Measurements from ENCODE around the gene CACNA1C.

The CACNA1C gene

DNA sequence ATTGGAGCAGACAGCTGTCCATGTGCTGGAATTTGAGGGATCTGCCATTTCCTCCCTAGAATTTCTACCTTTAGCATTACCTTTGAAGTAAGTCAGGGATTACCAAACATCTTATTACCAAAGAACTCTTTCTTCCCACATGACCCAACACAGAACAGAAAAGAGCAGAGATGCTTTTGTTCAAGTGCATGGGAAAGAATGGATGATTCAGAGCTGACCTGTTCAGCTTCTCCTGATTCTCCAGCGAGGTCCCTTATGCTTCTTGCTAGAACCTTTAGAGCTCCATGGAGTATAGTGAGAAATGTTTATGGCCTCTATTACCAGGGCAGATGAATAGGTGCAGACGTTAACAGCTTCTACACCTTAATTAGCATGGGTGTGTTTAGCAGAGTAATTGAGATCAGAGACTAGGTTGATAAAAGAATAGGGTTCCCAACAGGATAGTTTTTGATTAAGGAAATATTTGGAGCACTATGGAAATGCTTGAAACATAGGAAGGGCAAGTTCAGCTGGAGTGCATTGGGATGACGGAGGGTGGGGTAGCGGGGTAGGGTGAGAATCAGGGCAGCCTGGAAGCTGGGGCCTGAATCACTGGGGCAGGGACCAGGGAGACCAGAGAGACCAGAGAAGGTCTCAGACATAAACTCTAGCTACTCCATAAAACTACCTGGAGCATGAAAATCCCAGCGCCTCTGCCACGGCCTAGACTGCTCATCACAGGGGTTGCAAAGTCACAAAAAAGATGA lies 223.7 kb downstream of the CACNA1C start:
- H3K4me3 ChIP-seq (ENCODE audit: low read length) = no peak overlapping the region
- no peaks in the 10 kb centered on the region for H3K36me3 ChIP-seq (ENCODE audit: control insufficient read depth, low read length)
- H3K4me1 ChIP-seq (ENCODE audit: control insufficient read depth, low read length) = no peaks in the 10 kb centered on the region
- no peaks in the 10 kb centered on the region for H3K27me3 ChIP-seq (ENCODE audit: control insufficient read depth, low read length)
- no peaks in the 10 kb centered on the region for H4K20me1 ChIP-seq (ENCODE audit: control insufficient read depth, insufficient read depth, low read depth, low read length)
- TF ChIP-seq, protein P1, sequence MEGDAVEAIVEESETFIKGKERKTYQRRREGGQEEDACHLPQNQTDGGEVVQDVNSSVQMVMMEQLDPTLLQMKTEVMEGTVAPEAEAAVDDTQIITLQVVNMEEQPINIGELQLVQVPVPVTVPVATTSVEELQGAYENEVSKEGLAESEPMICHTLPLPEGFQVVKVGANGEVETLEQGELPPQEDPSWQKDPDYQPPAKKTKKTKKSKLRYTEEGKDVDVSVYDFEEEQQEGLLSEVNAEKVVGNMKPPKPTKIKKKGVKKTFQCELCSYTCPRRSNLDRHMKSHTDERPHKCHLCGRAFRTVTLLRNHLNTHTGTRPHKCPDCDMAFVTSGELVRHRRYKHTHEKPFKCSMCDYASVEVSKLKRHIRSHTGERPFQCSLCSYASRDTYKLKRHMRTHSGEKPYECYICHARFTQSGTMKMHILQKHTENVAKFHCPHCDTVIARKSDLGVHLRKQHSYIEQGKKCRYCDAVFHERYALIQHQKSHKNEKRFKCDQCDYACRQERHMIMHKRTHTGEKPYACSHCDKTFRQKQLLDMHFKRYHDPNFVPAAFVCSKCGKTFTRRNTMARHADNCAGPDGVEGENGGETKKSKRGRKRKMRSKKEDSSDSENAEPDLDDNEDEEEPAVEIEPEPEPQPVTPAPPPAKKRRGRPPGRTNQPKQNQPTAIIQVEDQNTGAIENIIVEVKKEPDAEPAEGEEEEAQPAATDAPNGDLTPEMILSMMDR (IDR thresholded peaks at IDR 0.05; ENCODE audit: low read depth, low read length, poor library complexity, severe bottlenecking) = no peak
- TF ChIP-seq EZH2phosphoT487 (IDR thresholded peaks at IDR 0.05; ENCODE audit: borderline replicate concordance, low read length) = no peak
- no peaks in the 10 kb centered on the region for H3K9me2 ChIP-seq (replicated peaks; ENCODE audit: control insufficient read depth, low read length)
- H3K9me3 ChIP-seq (ENCODE audit: control insufficient read depth, insufficient read depth, low read length) = no peaks in the 10 kb centered on the region
- H3F3A ChIP-seq (ENCODE audit: control insufficient read depth, insufficient read depth) = no peaks in the 10 kb centered on the region
- no peak overlapping the region for H3K27ac ChIP-seq (ENCODE audit: low read depth, low read length)
- H3K79me2 ChIP-seq (ENCODE audit: control insufficient read depth, low read length) = no peaks in the 10 kb centered on the region
- no peak overlapping the region for H3K4me2 ChIP-seq (ENCODE audit: low read length)

DNA sequence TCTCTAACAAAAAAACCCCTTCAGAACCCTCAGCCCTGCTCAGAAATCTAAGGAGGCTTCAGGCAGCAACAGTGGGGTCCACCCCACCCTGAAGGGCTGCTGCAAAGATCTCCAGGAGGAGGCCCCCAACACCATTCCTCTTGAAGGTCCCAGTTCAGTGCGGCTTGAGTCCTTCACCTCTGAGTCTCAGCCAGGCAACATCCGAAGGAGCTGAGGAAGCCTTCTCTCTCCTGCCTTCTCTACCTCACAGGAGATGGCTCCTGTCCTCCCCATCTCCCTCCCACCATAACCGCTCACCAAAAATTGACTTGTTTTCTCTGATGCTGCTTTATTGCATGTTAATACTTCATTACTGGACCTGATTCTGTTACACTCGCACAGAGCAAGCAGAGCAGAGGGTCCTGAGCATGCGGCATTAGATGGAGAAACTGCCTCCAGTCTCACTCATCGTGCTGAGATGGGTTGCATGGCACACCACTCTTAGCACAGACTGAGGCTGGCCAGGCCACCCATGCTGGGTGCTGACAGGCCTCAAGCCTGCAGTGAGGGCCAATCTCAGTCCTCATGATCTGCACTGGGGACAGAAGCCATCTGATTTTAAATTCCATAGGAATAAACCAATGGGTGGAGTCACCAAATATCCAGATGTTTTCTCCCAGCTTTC lies 224.8 kb downstream of the CACNA1C start:
- Histone ChIP-seq H3K79me2 (ENCODE audit: control insufficient read depth, low read length) (no peaks in the 10 kb centered on the region), H3K4me1 (ENCODE audit: control insufficient read depth, low read length) (no peaks in the 10 kb centered on the region), H3K36me3 (ENCODE audit: control insufficient read depth, low read length) (no peaks in the 10 kb centered on the region), H4K20me1 (ENCODE audit: control insufficient read depth, insufficient read depth, low read depth, low read length) (no peaks in the 10 kb centered on the region), H3K4me2 (ENCODE audit: low read length) (no peak overlapping the region), H3K4me3 (ENCODE audit: low read length) (no peak overlapping the region), H3K27ac (ENCODE audit: low read depth, low read length) (no peak overlapping the region), H3K27me3 (ENCODE audit: control insufficient read depth, low read length) (no peaks in the 10 kb centered on the region), H3F3A (ENCODE audit: control insufficient read depth, insufficient read depth) (no peaks in the 10 kb centered on the region), H3K9me2 (replicated peaks; ENCODE audit: control insufficient read depth, low read length) (no peaks in the 10 kb centered on the region), H3K9me3 (ENCODE audit: control insufficient read depth, insufficient read depth, low read length) (no peaks in the 10 kb centered on the region)
- TF ChIP-seq, protein P1 (IDR thresholded peaks at IDR 0.05; ENCODE audit: low read depth, low read length, poor library complexity, severe bottlenecking) = no peak
- TF ChIP-seq EZH2phosphoT487 (IDR thresholded peaks at IDR 0.05; ENCODE audit: borderline replicate concordance, low read length) = no peak

DNA sequence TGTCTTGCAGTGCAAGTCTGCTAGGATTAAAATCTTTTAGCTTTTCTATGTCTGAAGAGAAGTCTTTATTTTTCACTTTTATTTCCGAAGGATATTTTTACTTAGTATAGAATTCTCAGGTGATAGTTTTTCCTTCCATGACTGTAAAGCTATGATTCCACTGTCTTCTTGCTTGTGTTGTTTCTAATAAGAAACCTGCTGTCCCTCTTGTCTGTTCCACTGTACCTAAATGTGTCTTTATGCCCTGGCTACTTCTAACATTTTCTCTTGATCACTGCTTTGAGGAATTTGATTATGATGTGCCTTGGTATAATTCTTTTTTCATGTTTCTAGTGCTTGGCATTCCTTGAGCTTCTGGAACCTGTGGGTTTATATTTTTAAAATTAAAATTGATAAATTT lies 228.7 kb downstream of the CACNA1C start:
- Histone ChIP-seq H3K9me3 (ENCODE audit: control insufficient read depth, insufficient read depth, low read length) (no peaks in the 10 kb centered on the region), H3K27me3 (ENCODE audit: control insufficient read depth, low read length) (no peaks in the 10 kb centered on the region), H3K4me1 (ENCODE audit: control insufficient read depth, low read length) (peaks cover 12% of the 10 kb centered on the region), H3K9me2 (replicated peaks; ENCODE audit: control insufficient read depth, low read length) (no peaks in the 10 kb centered on the region), H3K4me3 (ENCODE audit: low read length) (no peak overlapping the region), H3K27ac (ENCODE audit: low read depth, low read length) (no peak overlapping the region), H3K36me3 (ENCODE audit: control insufficient read depth, low read length) (no peaks in the 10 kb centered on the region), H4K20me1 (ENCODE audit: control insufficient read depth, insufficient read depth, low read depth, low read length) (no peaks in the 10 kb centered on the region), H3K4me2 (ENCODE audit: low read length) (no peak overlapping the region), H3K79me2 (ENCODE audit: control insufficient read depth, low read length) (no peaks in the 10 kb centered on the region), H3F3A (ENCODE audit: control insufficient read depth, insufficient read depth) (no peaks in the 10 kb centered on the region)
- TF ChIP-seq EZH2phosphoT487 (IDR thresholded peaks at IDR 0.05; ENCODE audit: borderline replicate concordance, low read length) = no peak

DNA sequence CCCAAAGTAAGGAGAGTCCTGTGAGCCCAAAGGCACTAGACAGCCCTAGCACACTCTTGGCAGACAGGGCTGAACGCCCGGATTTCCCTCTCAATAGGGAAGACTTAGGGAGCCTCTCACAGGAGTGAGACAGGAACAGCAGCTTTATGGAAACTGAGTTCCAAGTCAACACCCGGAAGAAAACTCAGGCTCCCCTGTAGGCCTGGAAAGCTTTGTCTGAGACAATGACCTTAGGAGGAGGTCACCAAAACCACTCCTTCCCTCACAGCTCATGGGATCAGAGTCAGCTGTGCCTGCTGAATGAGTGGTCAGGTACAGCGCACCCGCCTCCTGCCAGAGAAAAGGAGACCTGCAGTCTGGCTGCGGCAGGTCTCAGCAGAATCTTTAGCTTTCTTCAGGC lies 229.5 kb downstream of the CACNA1C start:
- no peaks in the 10 kb centered on the region for H3K27me3 ChIP-seq (ENCODE audit: control insufficient read depth, low read length)
- H4K20me1 ChIP-seq (ENCODE audit: control insufficient read depth, insufficient read depth, low read depth, low read length) = no peaks in the 10 kb centered on the region
- H3K9me3 ChIP-seq (ENCODE audit: control insufficient read depth, insufficient read depth, low read length) = no peaks in the 10 kb centered on the region
- H3K36me3 ChIP-seq (ENCODE audit: control insufficient read depth, low read length) = no peaks in the 10 kb centered on the region
- H3K4me3 ChIP-seq (ENCODE audit: low read length) = no peak overlapping the region
- H3K9me2 ChIP-seq (replicated peaks; ENCODE audit: control insufficient read depth, low read length) = no peaks in the 10 kb centered on the region
- TF ChIP-seq, protein P1 (IDR thresholded peaks at IDR 0.05; ENCODE audit: low read depth, low read length, poor library complexity, severe bottlenecking) = no peak
- TF ChIP-seq EZH2phosphoT487 (IDR thresholded peaks at IDR 0.05; ENCODE audit: borderline replicate concordance, low read length) = no peak
- no peak overlapping the region for H3K27ac ChIP-seq (ENCODE audit: low read depth, low read length)
- no peaks in the 10 kb centered on the region for H3K79me2 ChIP-seq (ENCODE audit: control insufficient read depth, low read length)
- peaks cover 12% of the 10 kb centered on the region for H3K4me1 ChIP-seq (ENCODE audit: control insufficient read depth, low read length)
- no peak overlapping the region for H3K4me2 ChIP-seq (ENCODE audit: low read length)
- H3F3A ChIP-seq (ENCODE audit: control insufficient read depth, insufficient read depth) = no peaks in the 10 kb centered on the region

Measured in DOHH2 (cell line).